ENCODE data around the gene KRT5.
"Not testable (repeated sequence)": the region's sequence is repeated elsewhere in the genome, so short reads cannot be mapped to it uniquely, and the experiment has no call there.

The KRT5 gene

GRCh38 chr12:52501490-52501889, 18.7 kb downstream of the KRT5 start:
- DNase-seq: no peak
- in situ Hi-C loops (cut with HindIII; ENCODE audit: low pct_ligation_motif_present, low pct_unique_long_range_greater_than_20kb, low sequenced_read_pairs): no loop called here

- in situ Hi-C loops (cut with HindIII; ENCODE audit: low pct_ligation_motif_present, low pct_unique_long_range_greater_than_20kb, low sequenced_read_pairs); DNase-seq: not testable (repeated sequence)
Observed at GRCh38 chr12:52500574-52500973, 19.6 kb downstream of the KRT5 start.

GRCh38 chr12:52499806-52500560, 20.2 kb downstream of the KRT5 start:
- no peak for DNase-seq
- in situ Hi-C loops (cut with HindIII; ENCODE audit: low pct_ligation_motif_present, low pct_unique_long_range_greater_than_20kb, low sequenced_read_pairs): no loop called here

GRCh38 chr12:52498946-52499345, 21.2 kb downstream of the KRT5 start:
- in situ Hi-C loops (cut with HindIII; ENCODE audit: low pct_ligation_motif_present, low pct_unique_long_range_greater_than_20kb, low sequenced_read_pairs): no loop called here

GRCh38 chr12:52497975-52498374, 22.2 kb downstream of the KRT5 start:
- DNase-seq: no peak
- in situ Hi-C loops (cut with HindIII; ENCODE audit: low pct_ligation_motif_present, low pct_unique_long_range_greater_than_20kb, low sequenced_read_pairs): no loop called here

More at GRCh38 chr12:52498946-52499345, 21.2 kb downstream of the KRT5 start:
- no peak for DNase-seq

- peak; percentile 15 for DNase-seq
Observed at GRCh38 chr12:52496590-52497071, 23.6 kb downstream of the KRT5 start.

GRCh38 chr12:52496054-52496453, 24.1 kb downstream of the KRT5 start:
- in situ Hi-C loops (cut with HindIII; ENCODE audit: low pct_ligation_motif_present, low pct_unique_long_range_greater_than_20kb, low sequenced_read_pairs): no loop called here
- no peak for DNase-seq

More at GRCh38 chr12:52496590-52497071, 23.6 kb downstream of the KRT5 start:
- in situ Hi-C loops (cut with HindIII; ENCODE audit: low pct_ligation_motif_present, low pct_unique_long_range_greater_than_20kb, low sequenced_read_pairs): no loop called here

- no peak for DNase-seq
- in situ Hi-C loops (cut with HindIII; ENCODE audit: low pct_ligation_motif_present, low pct_unique_long_range_greater_than_20kb, low sequenced_read_pairs): no loop called here
Observed at GRCh38 chr12:52495389-52495788, 24.8 kb downstream of the KRT5 start.

- DNase-seq: no peak
- in situ Hi-C loops (cut with HindIII; ENCODE audit: low pct_ligation_motif_present, low pct_unique_long_range_greater_than_20kb, low sequenced_read_pairs): no loop called here
Observed at GRCh38 chr12:52494518-52494917, 25.7 kb downstream of the KRT5 start.

- in situ Hi-C loops (cut with HindIII; ENCODE audit: low pct_ligation_motif_present, low pct_unique_long_range_greater_than_20kb, low sequenced_read_pairs): no loop called here
- no peak for DNase-seq
Observed at GRCh38 chr12:52494100-52494499, 26.1 kb downstream of the KRT5 start.

GRCh38 chr12:52493172-52493571, 27.0 kb downstream of the KRT5 start, which contains the start of gene KRT6A:
TSS of gene KRT6A (minus strand) at chr12:52493257. CDS start at chr12:52493188, 69 bp downstream.
- in situ Hi-C loops (cut with HindIII; ENCODE audit: low pct_ligation_motif_present, low pct_unique_long_range_greater_than_20kb, low sequenced_read_pairs): no loop called here
- no peak for DNase-seq

- DNase-seq; in situ Hi-C loops (cut with HindIII; ENCODE audit: low pct_ligation_motif_present, low pct_unique_long_range_greater_than_20kb, low sequenced_read_pairs): not testable (repeated sequence)
Observed at GRCh38 chr12:52492405-52492804, 27.8 kb downstream of the KRT5 start.

- in situ Hi-C loops (cut with HindIII; ENCODE audit: low pct_ligation_motif_present, low pct_unique_long_range_greater_than_20kb, low sequenced_read_pairs); DNase-seq: not testable (repeated sequence)
Observed at GRCh38 chr12:52491495-52491894, 28.7 kb downstream of the KRT5 start.

- no peak for DNase-seq
- in situ Hi-C loops (cut with HindIII; ENCODE audit: low pct_ligation_motif_present, low pct_unique_long_range_greater_than_20kb, low sequenced_read_pairs): no loop called here
Observed at GRCh38 chr12:52488736-52489135, 31.5 kb downstream of the KRT5 start.

- in situ Hi-C loops (cut with HindIII; ENCODE audit: low pct_ligation_motif_present, low pct_unique_long_range_greater_than_20kb, low sequenced_read_pairs): not testable (repeated sequence)
Observed at GRCh38 chr12:52487744-52488443, 32.3 kb downstream of the KRT5 start.

GRCh38 chr12:52487211-52487610, 33.0 kb downstream of the KRT5 start:
- in situ Hi-C loops (cut with HindIII; ENCODE audit: low pct_ligation_motif_present, low pct_unique_long_range_greater_than_20kb, low sequenced_read_pairs): no loop called here
- DNase-seq: no peak

More at GRCh38 chr12:52487744-52488443, 32.3 kb downstream of the KRT5 start:
- not testable (repeated sequence) for DNase-seq

- in situ Hi-C loops (cut with HindIII; ENCODE audit: low pct_ligation_motif_present, low pct_unique_long_range_greater_than_20kb, low sequenced_read_pairs): no loop called here
- DNase-seq: no peak
Observed at GRCh38 chr12:52486166-52487105, 33.8 kb downstream of the KRT5 start.

GRCh38 chr12:52480073-52480472, 40.1 kb downstream of the KRT5 start:
- in situ Hi-C loops (cut with HindIII; ENCODE audit: low pct_ligation_motif_present, low pct_unique_long_range_greater_than_20kb, low sequenced_read_pairs): no loop called here
- DNase-seq: no peak
